Right lobe of liver (tissue), 6 donors: ENCODE results near the gene THEMIS. TPM values are rescaled to one million over a fixed set of nuclear protein-coding genes. Genes with fewer than 3 reads are reported as not detected.

Source experiments
- ATAC-seq, 4 donors: fragments of 200-7000 bp; cut with Tn5 transposase; one replicate each; pipeline ENCODE4 v1.9.1; 2020; ENCODE audit warnings: mild to moderate bottlenecking in 4 of 4, moderate library complexity in 4 of 4
- DNase-seq, 3 donors: peaks; one replicate each; pipeline ENCODE4 v3.0.0-alpha.2; 2020
- H3K27ac ChIP-seq, 3 donors: fragments of 200-600 bp; one replicate each; pipeline ENCODE4 v1.8.0; 2022
- H3K27me3 ChIP-seq, 2 donors: fragments of 200-600 bp; one replicate each; pipeline ENCODE4 v1.8.0; 2022
- H3K36me3 ChIP-seq, 4 donors: fragments of 200-600 bp; sonication (generic) in 1 of 4; one replicate each; pipeline versions ENCODE4 v1.5.1 to v1.8.0; 2017 to 2022; ENCODE audit warnings: control low read depth in 1 of 4
- H3K4me1 ChIP-seq, 4 donors: fragments of 200-600 bp; sonication (generic) in 1 of 4; one replicate each; pipeline versions ENCODE4 v1.5.1 to v1.8.0; 2017 to 2022; ENCODE audit warnings: control low read depth in 1 of 4
- H3K4me3 ChIP-seq, 3 donors: fragments of 200-600 bp; one replicate each; pipeline ENCODE4 v1.8.0; 2022
- H3K9me3 ChIP-seq, 4 donors: fragments of 200-600 bp; sonication (generic) in 1 of 4; one replicate each; pipeline versions ENCODE4 v1.5.1 to v1.8.0; 2017 to 2022; ENCODE audit warnings: control low read depth in 1 of 4
- POLR2A ChIP-seq: fragments of 450-650 bp; IDR thresholded peaks from one replicate; pipeline ENCODE4 v1.6.1; 2017; ENCODE audit warnings: antibody characterized with exemption, mild to moderate bottlenecking
- WGBS: methylation state at CpG from one replicate; pipeline ENCODE4 v1.1.6; 2018; ENCODE audit warnings: low coverage, low lambda C conversion rate; ENCODE audit not compliant: insufficient coverage; ENCODE audit errors: missing lambda C conversion rate; 5-methylcytosine and 5-hydroxymethylcytosine counted together
- intact Hi-C, 2 donors: fragments of 100-400 bp; cut with DNase I; formaldehyde crosslinking; loops; one replicate each; pipeline versions ENCODE4 v1.11.2 to v1.14.1; 2022
- total RNA-seq, 6 experiments: library from RNA; depleted of rRNA in 2 of 6; stranded (reverse); fragments of >200 nt in 2 of 6; fragmentation: NEBNext Ultra II Directional in 3 of 6; extraction: Animal tissue kit (Norgen Biotek cat#: 25700) in 3 of 6; gene quantifications; one replicate each; pipeline versions ENCODE4 v1.1.0 to v1.2.4, GENCODE V29; 2016 to 2023
- TF ChIP-seq, protein P1 (sequence below), 4 donors: fragments of 200-600 bp in 3 of 4; fragments of 450-650 bp in 1 of 4; IDR thresholded peaks; one replicate each; pipeline versions ENCODE4 v1.5.1 to v1.8.0; 2016 to 2022; ENCODE audit warnings: antibody characterized with exemption in 4 of 4, mild to moderate bottlenecking in 2 of 4
- donor health status: DM: no; HTN: yes; CAD: no.
- donor health status: DM: no; HTN: no; CAD: no.
- donor health status: DM: no; HTN: no; CAD: no.
- donor health status: DM: no; HTN: yes; CAD: no.
- donor health status: DM: no; HTN: yes; CAD: no.

Gene THEMIS
- total RNA-seq, 6 experiments from 2014 or later: 0.09 to 0.61 (median 0.17) TPM; not detected in 1

DNA sequence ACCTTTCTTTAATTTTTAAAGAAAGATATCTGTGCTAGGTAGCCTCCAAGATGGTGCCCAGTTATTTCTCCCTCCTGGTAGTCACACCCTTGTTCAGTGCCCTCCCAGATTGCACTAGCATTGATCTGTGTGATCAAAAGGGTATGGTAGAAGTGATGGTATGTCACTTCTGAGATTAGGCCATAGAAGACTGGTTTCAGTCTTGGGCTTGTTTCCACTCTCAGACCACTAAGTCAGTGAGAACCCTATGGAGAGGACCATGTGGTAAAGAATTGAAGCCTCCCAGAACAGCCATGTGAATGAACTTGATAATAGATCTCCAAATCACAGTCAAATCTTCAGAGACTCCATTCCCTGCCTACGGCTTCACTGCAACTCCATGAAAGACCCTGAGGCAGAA, 57.3 kb downstream of the THEMIS start:
- Histone ChIP-seq H3K27ac (no peak overlapping the region), H3K4me1 (no peaks in the 10 kb centered on the region), H3K4me3 (no peak overlapping the region), H3K36me3 (no peaks in the 10 kb centered on the region), H3K9me3 (no peaks in the 10 kb centered on the region), H3K27me3 (no peaks in the 10 kb centered on the region)
- no peak for TF ChIP-seq POLR2A
- TF ChIP-seq, protein P1, sequence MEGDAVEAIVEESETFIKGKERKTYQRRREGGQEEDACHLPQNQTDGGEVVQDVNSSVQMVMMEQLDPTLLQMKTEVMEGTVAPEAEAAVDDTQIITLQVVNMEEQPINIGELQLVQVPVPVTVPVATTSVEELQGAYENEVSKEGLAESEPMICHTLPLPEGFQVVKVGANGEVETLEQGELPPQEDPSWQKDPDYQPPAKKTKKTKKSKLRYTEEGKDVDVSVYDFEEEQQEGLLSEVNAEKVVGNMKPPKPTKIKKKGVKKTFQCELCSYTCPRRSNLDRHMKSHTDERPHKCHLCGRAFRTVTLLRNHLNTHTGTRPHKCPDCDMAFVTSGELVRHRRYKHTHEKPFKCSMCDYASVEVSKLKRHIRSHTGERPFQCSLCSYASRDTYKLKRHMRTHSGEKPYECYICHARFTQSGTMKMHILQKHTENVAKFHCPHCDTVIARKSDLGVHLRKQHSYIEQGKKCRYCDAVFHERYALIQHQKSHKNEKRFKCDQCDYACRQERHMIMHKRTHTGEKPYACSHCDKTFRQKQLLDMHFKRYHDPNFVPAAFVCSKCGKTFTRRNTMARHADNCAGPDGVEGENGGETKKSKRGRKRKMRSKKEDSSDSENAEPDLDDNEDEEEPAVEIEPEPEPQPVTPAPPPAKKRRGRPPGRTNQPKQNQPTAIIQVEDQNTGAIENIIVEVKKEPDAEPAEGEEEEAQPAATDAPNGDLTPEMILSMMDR (IDR thresholded peaks at IDR 0.05): no peak
- ATAC-seq (no peak), DNase-seq (no peak)
- intact Hi-C loops: no loop called here
- WGBS: no CpG with 5 or more reads among the region's 1 CpG

DNA sequence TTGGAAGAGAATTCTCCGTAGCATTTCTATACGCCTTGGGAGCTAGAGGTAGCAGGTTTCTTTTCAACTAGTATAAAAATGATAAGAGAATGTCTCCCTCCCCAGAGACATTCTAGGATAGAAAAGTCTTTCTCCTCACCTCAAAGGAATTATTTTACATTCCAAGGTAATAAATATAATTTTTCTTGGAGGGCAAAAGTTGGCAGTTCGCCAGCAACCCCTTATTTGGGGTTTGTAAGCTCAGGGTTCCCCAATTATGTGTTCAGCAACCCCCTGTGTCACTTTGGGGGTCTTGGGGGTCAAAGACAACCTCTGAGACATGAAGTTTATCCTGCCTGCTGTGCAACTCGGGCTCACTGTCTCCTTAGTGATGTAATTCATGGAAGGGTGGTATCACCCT, 58.3 kb downstream of the THEMIS start:
- Histone ChIP-seq H3K4me1 (no peaks in the 10 kb centered on the region), H3K36me3 (no peaks in the 10 kb centered on the region), H3K4me3 (no peak overlapping the region), H3K27ac (no peak overlapping the region), H3K27me3 (no peaks in the 10 kb centered on the region), H3K9me3 (no peaks in the 10 kb centered on the region)
- WGBS: 56% methylated on average over 4 of the region's 4 CpGs
- intact Hi-C loops: no loop called here
- no peak for DNase-seq
- no peak for ATAC-seq
- TF ChIP-seq POLR2A: no peak
- TF ChIP-seq, protein P1 (IDR thresholded peaks at IDR 0.05): no peak

DNA sequence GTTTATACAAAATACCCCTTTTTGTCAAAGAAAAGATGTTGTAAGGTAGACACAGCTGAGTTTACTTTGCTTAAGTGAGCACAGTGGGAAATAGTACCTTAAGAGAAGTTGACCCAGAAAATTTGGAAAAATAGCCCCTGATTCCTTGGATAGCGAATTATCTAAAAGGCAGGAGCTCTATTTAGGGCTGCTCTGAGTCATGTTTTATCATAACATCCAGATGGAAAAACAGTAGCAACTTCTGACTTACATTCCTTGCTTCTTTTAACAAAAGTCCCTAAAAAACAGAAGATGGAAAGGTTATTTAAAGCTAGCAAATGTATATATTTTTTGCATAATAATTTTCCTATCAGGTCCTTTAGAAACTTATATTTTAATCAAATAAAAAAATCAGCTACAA, 59.0 kb downstream of the THEMIS start:
- Histone ChIP-seq H3K27me3 (no peaks in the 10 kb centered on the region), H3K4me3 (no peak overlapping the region), H3K27ac (no peak overlapping the region), H3K9me3 (no peaks in the 10 kb centered on the region), H3K4me1 (no peaks in the 10 kb centered on the region), H3K36me3 (no peaks in the 10 kb centered on the region)
- no peak for ATAC-seq
- intact Hi-C loops: no loop called here
- 50% methylated on average over 1 of the region's 1 CpG for WGBS
- no peak for TF ChIP-seq POLR2A
- TF ChIP-seq, protein P1 (IDR thresholded peaks at IDR 0.05): no peak
- no peak for DNase-seq

DNA sequence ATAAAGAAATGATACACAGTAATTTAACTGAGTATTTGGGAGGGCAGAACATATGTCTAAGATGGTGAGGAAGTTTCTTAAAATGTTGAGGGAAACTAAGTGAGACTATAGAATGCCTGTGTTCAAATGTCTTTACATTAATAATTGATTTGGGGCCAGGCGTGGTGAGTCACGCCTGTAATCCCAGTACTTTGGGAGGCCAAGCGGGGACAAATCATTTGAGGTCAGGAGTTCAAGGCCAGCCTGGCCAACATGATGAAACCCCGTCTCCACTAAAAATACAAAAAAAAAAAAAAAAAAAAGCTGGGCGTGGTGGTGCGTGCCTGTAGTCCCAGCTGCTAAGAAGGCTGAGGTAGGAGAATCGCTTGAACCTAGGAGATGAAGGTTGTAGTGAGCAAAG, 66.7 kb downstream of the THEMIS start:
- WGBS: 59% methylated on average over 7 of the region's 7 CpGs
- H3K27ac ChIP-seq: no peak overlapping the region
- no peak for DNase-seq
- no peak for TF ChIP-seq POLR2A
- TF ChIP-seq, protein P1 (IDR thresholded peaks at IDR 0.05): no peak
- H3K4me3 ChIP-seq: no peak overlapping the region
- no peaks in the 10 kb centered on the region for H3K27me3 ChIP-seq
- intact Hi-C loops: no loop called here
- no peaks in the 10 kb centered on the region for H3K36me3 ChIP-seq
- no peaks in the 10 kb centered on the region for H3K9me3 ChIP-seq
- ATAC-seq: no peak
- no peaks in the 10 kb centered on the region for H3K4me1 ChIP-seq

DNA sequence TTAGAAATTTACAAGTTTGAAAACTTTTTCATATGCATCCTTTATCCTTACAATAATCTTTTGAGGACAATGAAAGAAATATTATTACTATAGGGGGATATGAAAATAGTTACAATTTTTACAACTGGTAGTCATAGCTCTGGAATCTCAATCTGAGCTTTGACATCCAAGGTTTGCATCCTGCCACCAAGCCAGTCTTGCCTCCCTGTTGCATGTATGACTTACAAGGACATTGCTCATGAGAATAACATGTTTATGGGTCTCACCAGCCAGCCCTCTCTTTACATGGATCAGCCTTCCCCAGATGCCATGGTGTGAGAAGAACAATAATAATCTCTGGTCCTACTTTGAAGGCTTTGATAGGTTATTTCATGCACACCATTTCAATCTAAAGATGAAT, 67.5 kb downstream of the THEMIS start:
- ATAC-seq: no peak
- no peak overlapping the region for H3K4me3 ChIP-seq
- H3K27me3 ChIP-seq: no peaks in the 10 kb centered on the region
- no peaks in the 10 kb centered on the region for H3K9me3 ChIP-seq
- no peaks in the 10 kb centered on the region for H3K36me3 ChIP-seq
- no peak for TF ChIP-seq POLR2A
- TF ChIP-seq, protein P1 (IDR thresholded peaks at IDR 0.05): no peak
- intact Hi-C loops: no loop called here
- no peak overlapping the region for H3K27ac ChIP-seq
- no peaks in the 10 kb centered on the region for H3K4me1 ChIP-seq
- no peak for DNase-seq
